ENCODE data around the gene TNFRSF25.
A peak's percentile ranks its signal among the peaks of the same experiment; 100 is the strongest.

The TNFRSF25 gene

GRCh38 chr1:6423321-6423999 is 42.5 kb downstream of the TNFRSF25 start:
- H3K4me3 ChIP-seq (ENCODE audit: low read depth, low read length): no peak overlapping the region
- peak; percentile 60 for TF ChIP-seq CTCF (IDR thresholded peaks at IDR 0.05; ENCODE audit: low read depth, low read length)
- peak; percentile 30 for DNase-seq
- H3K36me3 ChIP-seq: no peaks in the 10 kb centered on the region
- no peaks in the 10 kb centered on the region for H3K4me1 ChIP-seq
- H3K27me3 ChIP-seq: peaks cover 56% of the 10 kb centered on the region
- H3K9me3 ChIP-seq: no peaks in the 10 kb centered on the region

GRCh38 chr1:6421266-6421665 is 44.7 kb downstream of the TNFRSF25 start:
- Histone ChIP-seq H3K36me3 (no peaks in the 10 kb centered on the region), H3K4me1 (no peaks in the 10 kb centered on the region), H3K9me3 (no peaks in the 10 kb centered on the region), H3K27me3 (peaks cover 72% of the 10 kb centered on the region), H3K4me3 (ENCODE audit: low read depth, low read length) (no peak overlapping the region)
- TF ChIP-seq CTCF (IDR thresholded peaks at IDR 0.05; ENCODE audit: low read depth, low read length): no peak
- DNase-seq: no peak

- DNase-seq: no peak
- H3K4me3 ChIP-seq (ENCODE audit: low read depth, low read length): no peak overlapping the region
- TF ChIP-seq CTCF (IDR thresholded peaks at IDR 0.05; ENCODE audit: low read depth, low read length): no peak
- H3K9me3 ChIP-seq: no peaks in the 10 kb centered on the region
- H3K36me3 ChIP-seq: no peaks in the 10 kb centered on the region
- peaks cover 74% of the 10 kb centered on the region for H3K27me3 ChIP-seq
- H3K4me1 ChIP-seq: no peaks in the 10 kb centered on the region
These were observed 45.4 kb downstream of the TNFRSF25 start for GRCh38 chr1:6420454-6421042.

- no peaks in the 10 kb centered on the region for H3K9me3 ChIP-seq
- no peaks in the 10 kb centered on the region for H3K4me1 ChIP-seq
- H3K27me3 ChIP-seq: peaks cover 74% of the 10 kb centered on the region
- H3K36me3 ChIP-seq: no peaks in the 10 kb centered on the region
- TF ChIP-seq CTCF (IDR thresholded peaks at IDR 0.05; ENCODE audit: low read depth, low read length): no peak
- no peak within 1 kb of the TSS for H3K4me3 ChIP-seq (ENCODE audit: low read depth, low read length)
- DNase-seq: no peak
These were observed 46.0 kb downstream of the TNFRSF25 start, which contains the start of gene HES2 for GRCh38 chr1:6419804-6420453. Gene HES2, minus strand, starts transcription at chr1:6419919. Its CDS starts 99 bp downstream, at chr1:6419820.

GRCh38 chr1:6419397-6419803 is 46.6 kb downstream of the TNFRSF25 start:
- no peaks in the 10 kb centered on the region for H3K4me1 ChIP-seq
- TF ChIP-seq CTCF (IDR thresholded peaks at IDR 0.05; ENCODE audit: low read depth, low read length): no peak
- H3K36me3 ChIP-seq: no peaks in the 10 kb centered on the region
- H3K4me3 ChIP-seq (ENCODE audit: low read depth, low read length): no peak overlapping the region
- H3K27me3 ChIP-seq: peaks cover 75% of the 10 kb centered on the region
- no peak for DNase-seq
- no peaks in the 10 kb centered on the region for H3K9me3 ChIP-seq
